Gastroesophageal sphincter (tissue), 4 donors: ENCODE data around the gene PCDHB5. TPM values are rescaled to one million over a fixed set of nuclear protein-coding genes. Genes with fewer than 3 reads are reported as not detected.
"Not testable (repeated sequence)": the region's sequence is repeated elsewhere in the genome, so short reads cannot be mapped to it uniquely, and the experiment has no call there.

Experiments
- ATAC-seq: fragments of 150-250 bp; one replicate; pipeline ENCODE4 v1.9.1; 2016; ENCODE audit warnings: mild to moderate bottlenecking, moderate library complexity
- H3K27ac ChIP-seq, 4 donors: fragments of 200-600 bp; sonication (generic) in 3 of 4; 1 replicate in 3 of 4; 2 replicates in 1 of 4; pipeline ENCODE4 v1.5.1; 2016 to 2019
- H3K27me3 ChIP-seq: fragments of 200-600 bp; sonication (generic); one replicate; pipeline ENCODE4 v1.5.1; 2019
- H3K36me3 ChIP-seq, 2 donors: fragments of 200-600 bp; sonication (generic); one replicate each; pipeline ENCODE4 v1.5.1; 2019; ENCODE audit warnings: control low read depth in 1 of 2
- H3K4me1 ChIP-seq, 3 donors: fragments of 200-600 bp; sonication (generic); 1 replicate in 2 of 3; 2 replicates in 1 of 3; pipeline ENCODE4 v1.5.1; 2016 to 2019; ENCODE audit warnings: control low read depth in 2 of 3
- H3K4me3 ChIP-seq, 2 donors: fragments of 200-600 bp; sonication (generic); one replicate each; pipeline ENCODE4 v1.5.1; 2019; ENCODE audit warnings: mild to moderate bottlenecking in 1 of 2, moderate library complexity in 1 of 2
- H3K9me3 ChIP-seq, 3 donors: fragments of 200-600 bp; sonication (generic); one replicate each; pipeline ENCODE4 v1.5.1; 2017 to 2019; ENCODE audit warnings: control low read depth in 2 of 3
- EP300 ChIP-seq: sonication (generic); formaldehyde crosslinking; IDR thresholded peaks from one replicate; pipeline ENCODE4 v1.6.1; 2017; ENCODE audit warnings: antibody characterized with exemption, mild to moderate bottlenecking
- POLR2A ChIP-seq, 2 donors: fragments of 450-650 bp; IDR thresholded peaks; one replicate each; pipeline ENCODE4 v1.6.1; 2017; ENCODE audit warnings: antibody characterized with exemption in 2 of 2, mild to moderate bottlenecking in 2 of 2, moderate library complexity in 1 of 2
- POLR2AphosphoS5 ChIP-seq: sonication (generic); formaldehyde crosslinking; IDR thresholded peaks from one replicate; pipeline ENCODE4 v1.6.1; 2017; ENCODE audit warnings: antibody characterized with exemption
- WGBS, 2 donors: methylation state at CpG; one replicate each; pipeline ENCODE4 v1.1.5; 2018; ENCODE audit warnings: low coverage in 1 of 2; 5-methylcytosine and 5-hydroxymethylcytosine counted together
- total RNA-seq, 4 donors: library from RNA; depleted of rRNA; stranded (reverse); fragments of >200 nt; gene quantifications; one replicate each; pipeline ENCODE4 v1.1.0, GENCODE V29; 2016
- TF ChIP-seq, protein P1 (sequence below), 4 experiments: fragments of 200-600 bp in 2 of 4; fragments of 450-650 bp in 2 of 4; sonication (generic) in 1 of 4; IDR thresholded peaks; one replicate each; pipeline ENCODE4 v1.5.1; 2017 to 2019; ENCODE audit warnings: antibody characterized with exemption in 4 of 4, mild to moderate bottlenecking in 2 of 4, moderate library complexity in 2 of 4

PCDHB5 gene
- total RNA-seq, 4 donors from 2014 or later: 3.2 to 8.6 (median 5.8) TPM

DNA sequence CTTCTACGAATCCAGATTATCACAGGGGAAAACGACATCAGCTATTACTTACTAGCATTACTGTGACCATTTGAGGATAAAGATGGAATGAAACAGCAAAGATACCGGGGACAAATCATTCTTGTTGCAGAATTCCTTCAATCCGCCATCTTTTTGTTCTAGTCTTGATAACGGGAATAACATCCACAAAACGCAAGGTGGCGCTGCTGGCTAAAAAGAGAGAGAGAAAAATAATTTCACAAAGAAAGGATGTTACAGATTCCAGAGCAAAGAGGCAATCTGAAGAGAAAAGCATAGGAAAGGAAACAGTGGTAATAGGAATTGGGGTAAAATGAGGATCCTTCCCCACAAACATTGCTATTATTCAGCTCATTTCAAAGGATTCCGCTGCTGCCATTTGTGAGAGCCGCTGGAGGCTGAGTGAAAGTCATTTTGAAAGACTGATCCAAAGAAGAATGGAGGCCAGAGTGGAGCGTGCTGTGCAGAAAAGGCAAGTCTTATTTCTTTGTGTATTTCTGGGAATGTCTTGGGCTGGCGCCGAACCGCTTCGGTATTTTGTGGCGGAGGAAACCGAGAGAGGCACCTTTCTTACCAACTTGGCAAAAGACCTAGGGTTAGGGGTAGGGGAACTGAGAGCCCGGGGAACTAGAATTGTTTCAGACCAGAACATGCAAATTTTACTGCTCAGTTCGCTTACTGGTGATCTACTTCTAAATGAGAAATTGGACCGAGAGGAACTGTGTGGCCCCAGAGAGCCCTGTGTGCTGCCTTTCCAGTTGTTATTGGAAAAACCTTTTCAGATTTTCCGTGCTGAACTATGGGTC lies 37.6 kb downstream of the PCDHB5 start, which contains the start of gene PCDHB7:
Gene PCDHB7, plus strand, starts transcription at position 264 of the 824 bp plus-strand sequence. Its CDS starts 192 bp downstream, at position 456.
- no peak within 1 kb of the TSS for H3K27ac ChIP-seq
- no peak for ATAC-seq
- H3K36me3 ChIP-seq: no peaks in the 10 kb centered on the region
- no peaks in the 10 kb centered on the region for H3K4me1 ChIP-seq
- 21 to 45% methylated on average over 12 to 20 of the region's 20 CpGs for WGBS, 2 donors
- peaks cover 3 to 68% (median 3%) of the 10 kb centered on the region in 3 donors for H3K9me3 ChIP-seq
- peak within 1 kb of the TSS in 1 of 2 donors; percentile 33 for H3K4me3 ChIP-seq
- H3K27me3 ChIP-seq: peaks cover 49% of the 10 kb centered on the region
- TF ChIP-seq, protein P1, sequence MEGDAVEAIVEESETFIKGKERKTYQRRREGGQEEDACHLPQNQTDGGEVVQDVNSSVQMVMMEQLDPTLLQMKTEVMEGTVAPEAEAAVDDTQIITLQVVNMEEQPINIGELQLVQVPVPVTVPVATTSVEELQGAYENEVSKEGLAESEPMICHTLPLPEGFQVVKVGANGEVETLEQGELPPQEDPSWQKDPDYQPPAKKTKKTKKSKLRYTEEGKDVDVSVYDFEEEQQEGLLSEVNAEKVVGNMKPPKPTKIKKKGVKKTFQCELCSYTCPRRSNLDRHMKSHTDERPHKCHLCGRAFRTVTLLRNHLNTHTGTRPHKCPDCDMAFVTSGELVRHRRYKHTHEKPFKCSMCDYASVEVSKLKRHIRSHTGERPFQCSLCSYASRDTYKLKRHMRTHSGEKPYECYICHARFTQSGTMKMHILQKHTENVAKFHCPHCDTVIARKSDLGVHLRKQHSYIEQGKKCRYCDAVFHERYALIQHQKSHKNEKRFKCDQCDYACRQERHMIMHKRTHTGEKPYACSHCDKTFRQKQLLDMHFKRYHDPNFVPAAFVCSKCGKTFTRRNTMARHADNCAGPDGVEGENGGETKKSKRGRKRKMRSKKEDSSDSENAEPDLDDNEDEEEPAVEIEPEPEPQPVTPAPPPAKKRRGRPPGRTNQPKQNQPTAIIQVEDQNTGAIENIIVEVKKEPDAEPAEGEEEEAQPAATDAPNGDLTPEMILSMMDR (IDR thresholded peaks at IDR 0.05): peak; percentile 12 to 43 (median 25)
- TF ChIP-seq EP300: no peak

DNA sequence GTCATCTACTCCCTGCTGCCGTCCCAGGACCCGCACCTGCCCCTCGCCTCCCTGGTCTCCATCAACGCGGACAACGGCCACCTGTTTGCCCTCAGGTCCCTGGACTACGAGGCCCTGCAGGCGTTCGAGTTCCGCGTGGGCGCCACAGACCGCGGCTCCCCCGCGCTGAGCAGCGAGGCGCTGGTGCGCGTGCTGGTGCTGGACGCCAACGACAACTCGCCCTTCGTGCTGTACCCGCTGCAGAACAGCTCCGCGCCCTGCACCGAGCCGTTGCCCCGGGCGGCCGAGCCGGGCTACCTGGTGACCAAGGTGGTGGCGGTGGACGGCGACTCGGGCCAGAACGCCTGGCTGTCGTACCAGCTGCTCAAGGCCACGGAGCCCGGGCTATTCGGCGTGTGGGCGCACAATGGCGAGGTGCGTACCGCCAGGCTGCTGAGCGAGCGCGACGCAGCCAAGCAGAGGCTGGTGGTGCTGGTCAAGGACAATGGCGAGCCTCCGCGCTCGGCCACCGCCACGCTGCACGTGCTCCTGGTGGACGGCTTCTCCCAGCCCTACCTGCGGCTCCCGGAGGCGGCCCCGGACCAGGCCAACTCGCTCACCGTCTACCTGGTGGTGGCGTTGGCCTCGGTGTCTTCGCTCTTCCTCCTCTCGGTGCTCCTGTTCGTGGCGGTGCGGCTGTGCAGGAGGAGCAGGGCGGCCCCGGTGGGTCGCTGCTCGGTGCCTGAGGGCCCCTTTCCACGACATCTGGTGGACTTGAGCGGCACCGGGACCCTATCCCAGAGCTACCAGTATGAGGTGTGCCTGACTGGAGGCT lies 39.5 kb downstream of the PCDHB5 start:
- H3K4me1 ChIP-seq, H3K27ac ChIP-seq, H3K36me3 ChIP-seq, H3K4me3 ChIP-seq, ATAC-seq: not testable (repeated sequence)
- H3K9me3 ChIP-seq: peaks cover 3 to 72% (median 3%) of the 10 kb centered on the region in 3 donors
- peaks cover 58% of the 10 kb centered on the region for H3K27me3 ChIP-seq
- 39 to 50% methylated on average over 3 to 13 of the region's 79 CpGs for WGBS, 2 donors

DNA sequence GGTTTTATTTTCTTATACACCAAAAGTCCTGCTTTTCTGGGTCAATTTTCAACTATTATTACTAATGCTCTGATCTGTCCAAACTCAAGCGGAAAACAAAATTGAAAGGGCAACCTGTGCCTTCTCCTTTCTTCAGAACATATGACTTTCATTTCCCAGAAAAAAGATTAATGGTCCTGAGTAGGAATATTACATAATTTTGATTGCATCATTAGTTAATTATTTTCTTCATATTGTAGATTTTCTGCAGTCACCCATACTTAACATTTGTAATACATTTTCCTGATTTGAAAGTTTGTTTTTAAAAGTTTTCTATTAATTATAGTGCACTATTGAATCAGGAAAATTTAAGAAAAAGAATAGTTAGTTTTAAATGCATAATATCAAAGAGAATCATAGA lies 40.9 kb downstream of the PCDHB5 start:
- peaks cover 3 to 79% (median 3%) of the 10 kb centered on the region in 3 donors for H3K9me3 ChIP-seq

DNA sequence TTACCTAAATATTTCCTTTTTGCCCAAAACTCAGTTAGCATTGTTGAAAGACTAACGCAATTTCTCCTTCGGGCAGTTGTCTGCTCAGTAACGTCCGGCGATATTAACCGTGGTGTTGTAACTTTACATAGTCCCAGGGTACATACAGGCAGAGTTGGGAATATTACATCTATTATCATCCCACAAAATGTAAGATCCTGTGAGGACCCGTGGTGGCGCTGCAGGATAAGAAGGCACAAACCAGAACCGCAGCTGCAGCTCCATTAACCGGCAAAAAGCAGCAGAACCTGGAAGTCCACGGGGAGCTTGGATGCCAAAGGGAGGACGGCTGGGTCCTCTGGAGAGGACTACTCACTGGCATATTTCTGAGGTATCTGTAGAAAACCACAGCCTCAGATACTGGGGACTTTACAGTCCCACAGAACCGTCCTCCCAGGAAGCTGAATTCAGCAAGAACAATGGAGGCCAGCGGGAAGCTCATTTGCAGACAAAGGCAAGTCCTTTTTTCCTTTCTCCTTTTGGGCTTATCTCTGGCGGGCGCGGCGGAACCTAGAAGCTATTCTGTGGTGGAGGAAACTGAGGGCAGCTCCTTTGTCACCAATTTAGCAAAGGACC lies 42.7 kb downstream of the PCDHB5 start, which contains the start of gene PCDHB8:
Gene PCDHB8, plus strand, starts transcription at position 214 of the 615 bp plus-strand sequence. Its CDS starts 245 bp downstream, at position 459.
- H3K36me3 ChIP-seq, H3K4me1 ChIP-seq, H3K27ac ChIP-seq, H3K4me3 ChIP-seq: not testable (repeated sequence)
- 33 to 41% methylated on average over 11 to 14 of the region's 18 CpGs for WGBS, 2 donors
- peak; percentile 10 for ATAC-seq
- Histone ChIP-seq H3K27me3 (peaks cover 72% of the 10 kb centered on the region), H3K9me3 (peaks cover 3 to 81% (median 3%) of the 10 kb centered on the region in 3 donors)

More for the DNA sequence above, 40.9 kb downstream of the PCDHB5 start:
- Histone ChIP-seq H3K27ac (no peak overlapping the region), H3K4me3 (no peak overlapping the region), H3K27me3 (peaks cover 70% of the 10 kb centered on the region), H3K4me1 (no peaks in the 10 kb centered on the region), H3K36me3 (no peaks in the 10 kb centered on the region)
- WGBS, 2 donors: 73 to 74% methylated on average over 1 of the region's 1 CpG
- no peak for ATAC-seq
- TF ChIP-seq POLR2A (IDR thresholded peaks at IDR 0.05): no peak
- TF ChIP-seq, protein P1 (IDR thresholded peaks at IDR 0.05): no peak
- no peak for TF ChIP-seq POLR2AphosphoS5
- no peak for TF ChIP-seq EP300

DNA sequence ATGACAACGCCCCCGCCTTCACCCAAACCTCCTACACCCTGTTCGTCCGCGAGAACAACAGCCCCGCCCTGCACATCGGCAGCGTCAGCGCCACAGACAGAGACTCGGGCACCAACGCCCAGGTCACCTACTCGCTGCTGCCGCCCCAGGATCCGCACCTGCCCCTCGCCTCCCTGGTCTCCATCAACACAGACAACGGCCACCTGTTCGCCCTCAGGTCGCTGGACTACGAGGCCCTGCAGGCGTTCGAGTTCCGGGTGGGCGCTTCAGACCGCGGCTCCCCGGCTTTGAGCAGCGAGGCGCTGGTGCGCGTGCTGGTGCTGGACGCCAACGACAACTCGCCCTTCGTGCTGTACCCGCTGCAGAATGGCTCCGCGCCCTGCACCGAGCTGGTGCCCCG lies 44.4 kb downstream of the PCDHB5 start:
- H3K27ac ChIP-seq: not testable (repeated sequence)
- WGBS, 2 donors: 29 to 60% methylated on average over 2 to 9 of the region's 39 CpGs

DNA sequence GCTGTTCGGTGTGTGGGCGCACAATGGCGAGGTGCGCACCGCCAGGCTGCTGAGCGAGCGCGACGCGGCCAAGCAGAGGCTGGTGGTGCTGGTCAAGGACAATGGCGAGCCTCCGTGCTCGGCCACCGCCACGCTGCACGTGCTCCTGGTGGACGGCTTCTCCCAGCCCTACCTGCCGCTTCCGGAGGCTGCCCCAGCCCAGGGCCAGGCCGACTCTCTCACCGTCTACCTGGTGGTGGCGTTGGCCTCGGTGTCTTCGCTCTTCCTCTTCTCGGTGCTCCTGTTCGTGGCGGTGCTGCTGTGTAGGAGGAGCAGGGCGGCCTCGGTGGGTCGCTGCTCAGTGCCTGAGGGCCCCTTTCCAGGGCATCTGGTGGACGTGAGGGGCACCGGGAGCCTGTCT lies 44.9 kb downstream of the PCDHB5 start:
- not testable (repeated sequence) for H3K4me1 ChIP-seq, H3K4me3 ChIP-seq, ATAC-seq, H3K27ac ChIP-seq, H3K36me3 ChIP-seq
- H3K9me3 ChIP-seq: peaks cover 3 to 80% (median 3%) of the 10 kb centered on the region in 3 donors
- WGBS, 2 donors: no CpG with 5 or more reads among the region's 32 CpGs
- peaks cover 72% of the 10 kb centered on the region for H3K27me3 ChIP-seq

More for the DNA sequence above, 44.4 kb downstream of the PCDHB5 start:
- not testable (repeated sequence) for H3K36me3 ChIP-seq, H3K4me1 ChIP-seq, H3K4me3 ChIP-seq, ATAC-seq
- peaks cover 73% of the 10 kb centered on the region for H3K27me3 ChIP-seq
- peaks cover 3 to 80% (median 3%) of the 10 kb centered on the region in 3 donors for H3K9me3 ChIP-seq
